MG63 (cell line): ENCODE results near the gene PHACTR1. TPM values are rescaled to one million over a fixed set of nuclear protein-coding genes. Genes with fewer than 3 reads are reported as not detected.

Source experiments
- DNase-seq: peaks from one replicate; pipeline ENCODE4 v3.0.0-alpha.2; 2020
- H3K27me3 ChIP-seq: fragments of 250-450 bp; sonication (Bioruptor Pico); 2 replicates; pipeline ENCODE4 v1.5.1; 2020; ENCODE audit warnings: mild to moderate bottlenecking, moderate library complexity
- H3K36me3 ChIP-seq: fragments of 250-450 bp; sonication (Bioruptor Pico); 2 replicates; pipeline ENCODE4 v1.5.1; 2020; ENCODE audit warnings: mild to moderate bottlenecking, moderate library complexity
- H3K4me3 ChIP-seq: fragments of 250-450 bp; sonication (Bioruptor Pico); 2 replicates; pipeline ENCODE4 v1.5.1; 2020; ENCODE audit warnings: mild to moderate bottlenecking, moderate library complexity
- H3K9me3 ChIP-seq: fragments of 250-450 bp; sonication (Bioruptor Pico); 2 replicates; pipeline ENCODE4 v1.5.1; 2020; ENCODE audit warnings: mild to moderate bottlenecking, moderate library complexity
- total RNA-seq: library from RNA; depleted of rRNA; stranded (reverse); fragments of >200 nt; shearing (Covaris generic); gene quantifications from 2 replicates; pipeline ENCODE4 v1.2.3, GENCODE V29; 2014; ENCODE audit warnings: low replicate concordance

Gene PHACTR1
- total RNA-seq, 1 experiment from 2014 or later, result 0.20 TPM

- no peak for DNase-seq
These were observed 569.6 kb downstream of the PHACTR1 start for GRCh38 chr6:13286181-13286580.

DNA sequence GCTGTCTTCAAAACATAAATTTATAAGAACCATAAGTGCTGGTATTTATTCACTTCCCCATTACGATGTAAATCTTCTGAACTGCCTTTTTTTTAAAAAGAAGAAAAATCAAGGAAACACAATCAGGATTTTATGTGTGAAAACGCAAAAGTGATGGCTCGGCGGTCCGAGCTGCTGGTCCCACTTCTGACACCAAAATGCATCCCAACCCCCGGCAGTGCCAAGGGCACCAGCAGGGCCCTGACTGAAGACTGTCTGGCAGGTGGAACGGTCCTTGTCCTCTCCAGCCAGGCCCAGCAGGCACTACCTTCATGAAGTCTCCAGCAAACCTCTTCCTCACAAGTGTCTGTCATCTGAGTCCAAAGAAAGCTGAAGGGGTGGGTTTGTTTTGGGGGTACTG lies 570.5 kb downstream of the PHACTR1 start:
- no peak for DNase-seq
- no peaks in the 10 kb centered on the region for H3K27me3 ChIP-seq
- H3K36me3 ChIP-seq, result peaks cover 5% of the 10 kb centered on the region
- peaks cover 13% of the 10 kb centered on the region for H3K9me3 ChIP-seq
- no peak overlapping the region for H3K4me3 ChIP-seq

More at GRCh38 chr6:13286181-13286580, 569.6 kb downstream of the PHACTR1 start:
- Histone ChIP-seq H3K9me3 (peaks cover 13% of the 10 kb centered on the region), H3K4me3 (no peak overlapping the region), H3K27me3 (no peaks in the 10 kb centered on the region), H3K36me3 (peaks cover 5% of the 10 kb centered on the region)

GRCh38 chr6:13288481-13288880 lies 571.9 kb downstream of the PHACTR1 start:
- no peak for DNase-seq
- Histone ChIP-seq H3K27me3 (no peaks in the 10 kb centered on the region), H3K9me3 (peaks cover 13% of the 10 kb centered on the region), H3K36me3 (peaks cover 16% of the 10 kb centered on the region), H3K4me3 (no peak overlapping the region)

GRCh38 chr6:13288969-13289391 lies 572.4 kb downstream of the PHACTR1 start:
- no peak overlapping the region for H3K4me3 ChIP-seq
- no peak for DNase-seq
- H3K27me3 ChIP-seq, result no peaks in the 10 kb centered on the region
- peaks cover 21% of the 10 kb centered on the region for H3K36me3 ChIP-seq
- peaks cover 13% of the 10 kb centered on the region for H3K9me3 ChIP-seq

- Histone ChIP-seq H3K9me3 (peaks cover 13% of the 10 kb centered on the region), H3K27me3 (no peaks in the 10 kb centered on the region), H3K36me3 (peaks cover 28% of the 10 kb centered on the region), H3K4me3 (no peak overlapping the region)
- no peak for DNase-seq
These were observed 573.3 kb downstream of the PHACTR1 start for GRCh38 chr6:13289789-13290318.

DNA sequence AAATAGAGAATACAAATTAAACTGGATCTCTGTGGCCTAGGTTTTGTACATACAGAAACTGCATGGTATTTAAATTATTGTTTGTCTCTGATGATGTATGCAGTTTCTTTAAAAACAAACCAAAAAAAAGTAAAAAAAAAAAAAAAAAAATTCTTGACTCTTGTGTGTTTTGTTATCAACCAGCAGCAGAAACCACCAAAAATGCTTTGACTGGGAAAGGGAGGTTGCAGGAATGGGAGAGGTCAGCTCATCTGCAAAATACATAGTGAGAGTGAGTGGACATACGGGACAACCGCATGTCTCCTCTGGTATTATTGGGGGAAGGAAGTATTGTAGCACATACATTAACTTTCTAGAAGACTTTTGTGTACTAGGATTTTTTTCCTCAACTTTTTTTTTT lies 573.8 kb downstream of the PHACTR1 start:
- no peak overlapping the region for H3K4me3 ChIP-seq
- peaks cover 33% of the 10 kb centered on the region for H3K36me3 ChIP-seq
- DNase-seq, result no peak
- no peaks in the 10 kb centered on the region for H3K27me3 ChIP-seq
- peaks cover 13% of the 10 kb centered on the region for H3K9me3 ChIP-seq

DNA sequence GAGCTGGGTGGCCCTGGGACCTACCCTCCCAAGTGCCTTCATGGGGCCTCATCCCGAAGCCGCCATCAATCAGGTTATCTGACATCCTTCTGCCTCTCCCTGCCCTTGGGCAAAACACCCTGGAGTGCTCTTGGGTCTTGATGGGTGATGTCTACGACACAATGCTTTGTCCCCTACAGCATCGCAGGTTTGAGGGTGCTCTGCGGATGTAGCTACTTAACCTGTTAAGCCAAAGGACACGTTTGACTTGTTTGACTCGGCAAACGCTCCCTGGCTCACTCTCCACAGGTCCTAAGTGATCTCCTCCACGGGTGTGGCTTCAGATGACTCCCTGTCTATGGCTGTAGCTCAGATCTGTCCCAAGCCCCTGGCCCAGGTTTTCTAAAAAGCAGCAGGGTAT lies 576.2 kb downstream of the PHACTR1 start:
- no peaks in the 10 kb centered on the region for H3K27me3 ChIP-seq
- H3K4me3 ChIP-seq, result no peak overlapping the region
- peaks cover 4% of the 10 kb centered on the region; the same call in 1 of the 2 replicates for H3K9me3 ChIP-seq

DNA sequence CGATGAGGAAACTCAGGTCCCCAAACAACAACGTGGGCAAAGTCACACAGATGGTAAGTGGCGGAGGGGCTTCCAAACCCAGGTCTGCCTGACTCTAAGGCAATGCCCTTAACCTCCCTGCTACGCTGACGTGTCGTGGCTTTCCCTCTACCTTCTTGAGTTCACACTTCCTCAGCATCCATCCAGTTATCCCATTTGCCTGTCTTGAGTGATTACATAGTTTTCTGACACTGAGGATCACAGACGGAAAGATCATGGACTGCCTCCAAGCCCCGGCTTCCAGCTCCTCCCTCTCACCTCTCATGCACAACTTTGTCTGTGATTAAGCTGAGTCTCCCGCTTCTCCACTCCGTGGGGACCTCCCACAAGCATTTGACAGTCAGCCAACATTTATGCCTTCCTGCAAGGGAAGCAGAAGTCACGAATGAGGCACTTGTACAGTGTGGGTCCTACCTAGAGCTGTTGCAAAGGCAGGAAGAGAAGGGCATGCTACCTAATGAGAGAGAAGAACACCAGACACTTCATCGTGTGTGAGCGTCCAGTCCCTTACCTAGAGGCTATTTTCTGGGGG lies 578.0 kb downstream of the PHACTR1 start:
- H3K27me3 ChIP-seq, result no peaks in the 10 kb centered on the region
- no peak for DNase-seq
- H3K4me3 ChIP-seq, result no peak overlapping the region
- peaks cover 45% of the 10 kb centered on the region for H3K36me3 ChIP-seq
- no peaks in the 10 kb centered on the region; the same call in 1 of the 2 replicates for H3K9me3 ChIP-seq

More for the DNA sequence above, 576.2 kb downstream of the PHACTR1 start:
- DNase-seq, result no peak
- H3K36me3 ChIP-seq, result peaks cover 38% of the 10 kb centered on the region

DNA sequence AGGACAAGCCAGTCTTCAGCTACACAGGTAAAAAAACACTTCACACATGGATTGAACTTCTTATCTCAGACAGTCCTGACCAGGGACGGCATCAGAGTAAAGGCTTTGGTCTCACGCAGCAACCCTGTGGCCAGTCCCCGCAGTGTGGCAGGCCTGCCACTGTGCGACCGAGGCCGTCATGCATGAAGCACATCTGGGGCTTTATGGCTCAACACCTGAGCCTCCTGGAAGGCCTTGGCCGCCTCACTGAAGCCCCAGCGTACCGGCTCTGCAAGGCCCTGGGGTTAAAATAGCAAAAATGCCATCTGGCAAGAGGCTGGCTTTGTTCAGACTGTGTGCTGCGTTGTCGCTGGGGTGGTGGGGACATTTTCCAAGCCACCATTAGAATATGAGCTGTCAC lies 579.0 kb downstream of the PHACTR1 start:
- no peak for DNase-seq
- no peak overlapping the region for H3K4me3 ChIP-seq
- no peaks in the 10 kb centered on the region for H3K9me3 ChIP-seq
- peaks cover 46% of the 10 kb centered on the region for H3K36me3 ChIP-seq
- H3K27me3 ChIP-seq, result no peaks in the 10 kb centered on the region

DNA sequence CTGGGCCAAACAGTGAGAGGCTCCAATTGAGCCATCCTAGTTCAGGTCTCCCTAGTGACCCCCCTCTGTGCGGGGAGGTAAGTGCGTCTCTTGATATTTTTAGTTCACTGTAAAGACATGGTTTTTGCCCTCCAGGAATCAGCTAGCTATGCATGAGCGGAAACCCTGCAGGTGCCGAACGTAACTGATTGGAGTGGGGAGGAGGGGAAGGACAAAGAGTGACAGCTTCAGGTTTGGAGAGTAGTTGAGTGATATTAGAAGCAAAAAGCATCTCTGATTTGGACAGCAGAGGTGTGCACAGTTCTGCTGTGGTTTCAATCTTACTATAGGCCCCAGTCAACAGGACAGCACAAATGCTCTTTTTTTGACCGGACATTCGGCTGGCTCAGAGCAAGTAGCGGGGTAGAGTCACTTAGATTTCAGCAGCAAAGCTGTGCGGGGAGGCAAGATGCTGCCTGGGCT lies 580.0 kb downstream of the PHACTR1 start:
- H3K36me3 ChIP-seq, result peaks cover 46% of the 10 kb centered on the region
- H3K27me3 ChIP-seq, result no peaks in the 10 kb centered on the region
- no peak overlapping the region for H3K4me3 ChIP-seq
- no peak for DNase-seq
- no peaks in the 10 kb centered on the region for H3K9me3 ChIP-seq

GRCh38 chr6:13297391-13297790 lies 580.8 kb downstream of the PHACTR1 start:
- H3K9me3 ChIP-seq, result no peaks in the 10 kb centered on the region
- no peak for DNase-seq
- peaks cover 50% of the 10 kb centered on the region for H3K36me3 ChIP-seq
- H3K27me3 ChIP-seq, result no peaks in the 10 kb centered on the region
- no peak overlapping the region for H3K4me3 ChIP-seq

DNA sequence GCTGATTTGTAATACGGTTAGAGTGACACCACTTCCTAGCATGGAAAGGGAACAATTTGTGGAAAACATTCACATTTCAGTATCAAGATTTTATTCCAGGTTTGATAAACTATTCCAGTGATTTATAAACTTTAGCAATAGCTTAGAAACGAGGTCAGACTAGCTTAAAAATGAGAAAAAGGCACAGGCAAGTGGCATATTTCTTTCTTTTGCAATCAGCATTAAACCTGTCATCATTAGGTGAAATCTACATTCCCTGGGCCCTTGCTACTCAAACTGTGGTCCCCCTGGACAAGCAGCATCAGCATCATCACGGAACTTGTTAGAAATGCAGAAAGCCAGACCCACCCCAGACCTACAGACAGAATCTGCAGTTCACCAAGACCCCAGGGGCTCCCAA lies 581.9 kb downstream of the PHACTR1 start:
- H3K4me3 ChIP-seq, result no peak overlapping the region
- H3K36me3 ChIP-seq, result peaks cover 50% of the 10 kb centered on the region
- H3K9me3 ChIP-seq, result no peaks in the 10 kb centered on the region
- DNase-seq, result no peak
- H3K27me3 ChIP-seq, result no peaks in the 10 kb centered on the region

- Histone ChIP-seq H3K27me3 (no peaks in the 10 kb centered on the region), H3K36me3 (peaks cover 50% of the 10 kb centered on the region), H3K4me3 (no peak overlapping the region), H3K9me3 (no peaks in the 10 kb centered on the region)
- no peak for DNase-seq
These were observed 582.8 kb downstream of the PHACTR1 start for GRCh38 chr6:13299403-13299821.

DNA sequence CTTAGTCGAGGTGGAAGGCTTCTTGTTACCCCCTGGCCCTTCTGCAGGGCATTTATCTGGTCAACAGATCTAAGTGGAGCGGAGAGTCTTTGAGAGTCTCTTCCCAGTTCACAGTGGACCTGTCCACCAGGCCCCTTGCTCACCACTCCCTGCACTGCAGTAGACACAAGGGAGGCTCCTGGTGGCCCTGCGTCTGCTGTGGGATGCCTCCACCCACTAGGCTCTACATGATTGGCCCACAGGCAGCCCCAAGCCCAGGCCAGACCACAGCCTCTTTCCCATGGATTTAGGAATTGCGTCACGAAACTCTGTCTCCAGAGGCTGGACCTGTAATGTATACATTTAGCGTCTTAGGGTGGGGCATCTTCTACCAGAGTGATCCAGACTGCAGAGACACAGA lies 583.4 kb downstream of the PHACTR1 start:
- peaks cover 50% of the 10 kb centered on the region for H3K36me3 ChIP-seq
- DNase-seq, result no peak
- no peaks in the 10 kb centered on the region for H3K9me3 ChIP-seq

GRCh38 chr6:13300643-13301590 lies 584.4 kb downstream of the PHACTR1 start:
- no peak for DNase-seq
- Histone ChIP-seq H3K36me3 (peaks cover 47% of the 10 kb centered on the region), H3K4me3 (no peak overlapping the region), H3K27me3 (no peaks in the 10 kb centered on the region), H3K9me3 (no peaks in the 10 kb centered on the region)

More for the DNA sequence above, 583.4 kb downstream of the PHACTR1 start:
- H3K4me3 ChIP-seq, result no peak overlapping the region
- no peaks in the 10 kb centered on the region for H3K27me3 ChIP-seq

DNA sequence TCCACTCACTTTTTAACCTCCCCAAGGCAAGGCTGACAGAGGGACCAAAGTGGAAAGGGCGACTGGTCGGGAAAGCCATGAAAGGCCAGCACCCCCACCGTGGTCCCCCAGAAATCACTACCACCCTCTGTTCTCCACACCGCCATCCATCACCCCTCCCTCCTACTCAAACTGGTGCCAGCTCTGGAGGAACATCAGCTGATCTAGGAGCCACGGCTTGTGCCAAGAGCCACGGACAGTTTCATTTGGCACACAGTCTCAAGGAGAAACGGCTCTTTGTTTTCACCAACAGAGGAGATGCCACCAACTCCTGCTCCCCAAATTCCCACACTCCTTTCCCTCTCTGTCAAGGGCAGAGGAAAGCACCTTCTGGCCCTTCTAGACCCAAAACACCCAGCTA lies 585.7 kb downstream of the PHACTR1 start:
- no peaks in the 10 kb centered on the region for H3K9me3 ChIP-seq
- peaks cover 58% of the 10 kb centered on the region for H3K36me3 ChIP-seq
- no peaks in the 10 kb centered on the region for H3K27me3 ChIP-seq
- no peak for DNase-seq
- H3K4me3 ChIP-seq, result no peak overlapping the region
